Neural cell (in vitro differentiated cells): ENCODE measurements around the gene PLIN1. TPM values are rescaled to one million over a fixed set of nuclear protein-coding genes. Genes with fewer than 3 reads are reported as not detected.
"Not testable (repeated sequence)": the region's sequence is repeated elsewhere in the genome, so short reads cannot be mapped to it uniquely, and the experiment has no call there.

Source experiments
- H2AFZ ChIP-seq: fragments of 200-600, 300-800 bp; sonication (generic), shearing (Covaris generic); 2 replicates; pipeline ENCODE4 v1.6.0; 2014; ENCODE audit warnings: low read depth, mild to moderate bottlenecking, antibody characterized with exemption, low read length, moderate library complexity
- H3F3A ChIP-seq: fragments of 200-600 bp; shearing (Covaris generic); 2 replicates; pipeline ENCODE4 v1.6.1; 2016; ENCODE audit warnings: mild to moderate bottlenecking, moderate library complexity, mixed read lengths, antibody characterized with exemption, low read length; ENCODE audit not compliant: insufficient read depth, poor library complexity, severe bottlenecking
- H3K27ac ChIP-seq: fragments of 200-600, 300-800 bp; sonication (generic), shearing (Covaris generic); 2 replicates; pipeline ENCODE4 v1.5.1; 2014; ENCODE audit warnings: mild to moderate bottlenecking, low read length, moderate library complexity
- H3K27me3 ChIP-seq: fragments of 300-800, 200-600 bp; sonication (generic), shearing (Covaris generic); 2 replicates; pipeline ENCODE4 v1.6.0; 2014; ENCODE audit warnings: mild to moderate bottlenecking, low read depth, low read length, moderate library complexity; ENCODE audit not compliant: insufficient read depth
- H3K36me3 ChIP-seq: fragments of 300-800, 200-600 bp; sonication (generic), shearing (Covaris generic); 2 replicates; pipeline ENCODE4 v1.5.1; 2014; ENCODE audit warnings: mild to moderate bottlenecking, antibody characterized with exemption, low read length, moderate library complexity; ENCODE audit not compliant: insufficient read depth
- H3K4me2 ChIP-seq: fragments of 300-800, 200-600 bp; sonication (generic), shearing (Covaris generic); 2 replicates; pipeline ENCODE4 v1.6.0; 2014; ENCODE audit warnings: mild to moderate bottlenecking, low read length
- H3K4me3 ChIP-seq: fragments of 300-800, 200-600 bp; sonication (generic), shearing (Covaris generic); 2 replicates; pipeline ENCODE4 v1.5.1; 2014; ENCODE audit warnings: mild to moderate bottlenecking, low read length, moderate library complexity
- H3K79me2 ChIP-seq: fragments of 200-600 bp; shearing (Covaris generic); replicated peaks from 2 replicates; pipeline ENCODE4 v1.6.0; 2014; ENCODE audit warnings: mild to moderate bottlenecking, low read length, moderate library complexity; ENCODE audit not compliant: insufficient read depth
- H3K9ac ChIP-seq: fragments of 300-800, 200-600 bp; sonication (generic), shearing (Covaris generic); 2 replicates; pipeline ENCODE4 v1.6.1; 2016; ENCODE audit warnings: mild to moderate bottlenecking, low read length, mixed read lengths
- H3K9me2 ChIP-seq: fragments of 200-600 bp; shearing (Covaris generic); 2 replicates; pipeline ENCODE4 v1.6.1; 2016; ENCODE audit warnings: mild to moderate bottlenecking, low read length, mixed read lengths; ENCODE audit not compliant: insufficient read depth
- H3K9me3 ChIP-seq: fragments of 200-600, 300-800 bp; sonication (generic), shearing (Covaris generic); 2 replicates; pipeline ENCODE4 v1.6.1; 2016; ENCODE audit warnings: mild to moderate bottlenecking, mixed run types, low read length, moderate library complexity, mixed read lengths
- H4K20me1 ChIP-seq: fragments of 200-600 bp; shearing (Covaris generic); 2 replicates; pipeline ENCODE4 v1.6.1; 2016; ENCODE audit warnings: mild to moderate bottlenecking, mixed run types; ENCODE audit not compliant: insufficient read depth
- EZH2 ChIP-seq: fragments of 200-600, 300-800 bp; shearing (Covaris generic), sonication (generic); IDR thresholded peaks from 2 replicates; pipeline ENCODE4 v1.6.1; 2014; ENCODE audit warnings: antibody characterized with exemption, low read length, borderline replicate concordance, mild to moderate bottlenecking; ENCODE audit not compliant: insufficient read depth, poor library complexity, severe bottlenecking
- MXI1 ChIP-seq: fragments of 450-650 bp; conservative IDR thresholded peaks from 2 replicates; pipeline ENCODE4 v1.6.1; 2014; ENCODE audit warnings: antibody characterized with exemption, mild to moderate bottlenecking; ENCODE audit not compliant: poor library complexity, severe bottlenecking
- POLR2AphosphoS5 ChIP-seq: IDR thresholded peaks from 2 replicates; pipeline ENCODE4 v1.6.1; 2012
- RAD21 ChIP-seq: fragments of 450-650 bp; conservative IDR thresholded peaks from 2 replicates; pipeline ENCODE4 v1.6.1; 2014; ENCODE audit warnings: antibody characterized with exemption, mild to moderate bottlenecking, moderate library complexity
- SMC3 ChIP-seq: fragments of 450-650 bp; conservative IDR thresholded peaks from 2 replicates; pipeline ENCODE4 v1.6.1; 2014; ENCODE audit warnings: antibody characterized with exemption, mild to moderate bottlenecking, moderate library complexity; ENCODE audit not compliant: poor library complexity
- TAF1 ChIP-seq: IDR thresholded peaks from 2 replicates; pipeline ENCODE4 v1.6.1; 2012; ENCODE audit warnings: low read depth
- polyA plus RNA-seq: library from polyadenylated mRNA; depleted of rRNA; stranded (reverse); fragments of >200 nt; gene quantifications from 2 replicates; pipeline ENCODE4 v1.2.3, GENCODE V29; 2014
- TF ChIP-seq, protein P1 (sequence below): IDR thresholded peaks from 2 replicates; pipeline ENCODE4 v1.6.1; 2012; ENCODE audit warnings: borderline replicate concordance

PLIN1 gene
- polyA plus RNA-seq, 1 donor from 2014 or later: not detected

DNA sequence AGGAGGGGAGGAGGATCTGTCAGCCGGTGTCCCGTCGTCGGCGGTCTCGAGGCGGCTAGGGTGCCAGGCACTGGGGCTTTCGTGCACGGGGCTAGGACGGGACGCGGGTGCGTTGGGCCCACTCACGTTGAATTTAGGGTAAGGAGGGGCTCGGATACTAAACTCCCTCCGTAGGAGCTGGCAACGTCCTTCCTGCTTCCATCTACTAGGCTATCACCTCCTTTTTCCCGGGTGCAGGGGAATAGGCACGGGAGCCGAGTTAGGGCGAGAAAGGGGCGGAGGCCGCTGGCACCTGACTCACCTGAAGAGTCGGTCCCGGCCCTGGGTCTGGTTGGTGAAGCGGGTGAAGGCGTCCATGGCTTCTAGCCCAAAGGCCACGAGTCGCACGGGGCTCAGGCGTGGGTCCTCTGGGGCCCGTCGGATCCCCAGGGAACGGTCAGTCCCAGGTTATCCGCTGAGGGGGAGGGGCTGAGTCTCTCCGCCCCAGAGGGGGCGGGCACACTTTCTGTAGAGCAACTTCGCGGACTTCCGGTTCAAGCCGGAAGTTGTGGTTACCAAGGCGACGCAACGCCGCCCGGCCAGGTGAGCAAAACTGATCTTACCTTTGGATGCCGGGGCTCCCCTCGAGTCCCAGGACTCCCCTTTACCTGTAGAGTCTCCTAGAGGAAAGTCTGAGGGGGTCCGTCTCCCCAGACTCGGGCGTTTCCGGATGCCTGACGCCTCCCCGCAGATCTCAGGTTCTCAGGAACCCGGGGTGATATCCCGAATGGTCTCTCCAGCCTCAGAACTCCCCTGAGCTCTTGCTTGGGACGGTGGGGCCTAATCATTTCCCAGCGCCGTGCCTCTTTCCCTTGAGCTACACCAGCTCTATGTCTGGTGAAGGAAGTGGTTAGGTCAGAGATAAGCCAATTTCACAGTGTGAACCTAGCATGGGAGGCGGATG lies 11.4 kb upstream of the PLIN1 start, which contains the start of the genes PEX11A and WDR93:
TSS of gene PEX11A (minus strand) at position 479 of the 943 bp plus-strand sequence. CDS start at position 357, 122 bp downstream.
TSS of gene WDR93 (plus strand) at position 536 of the 943 bp plus-strand sequence. CDS start 10,936 bp downstream, outside the sequence.
- TF ChIP-seq TAF1 (peak; percentile 54), SMC3 (no peak), POLR2AphosphoS5 (peak; percentile 33), EZH2 (no peak), MXI1 (peak; percentile 71)
- TF ChIP-seq, protein P1, sequence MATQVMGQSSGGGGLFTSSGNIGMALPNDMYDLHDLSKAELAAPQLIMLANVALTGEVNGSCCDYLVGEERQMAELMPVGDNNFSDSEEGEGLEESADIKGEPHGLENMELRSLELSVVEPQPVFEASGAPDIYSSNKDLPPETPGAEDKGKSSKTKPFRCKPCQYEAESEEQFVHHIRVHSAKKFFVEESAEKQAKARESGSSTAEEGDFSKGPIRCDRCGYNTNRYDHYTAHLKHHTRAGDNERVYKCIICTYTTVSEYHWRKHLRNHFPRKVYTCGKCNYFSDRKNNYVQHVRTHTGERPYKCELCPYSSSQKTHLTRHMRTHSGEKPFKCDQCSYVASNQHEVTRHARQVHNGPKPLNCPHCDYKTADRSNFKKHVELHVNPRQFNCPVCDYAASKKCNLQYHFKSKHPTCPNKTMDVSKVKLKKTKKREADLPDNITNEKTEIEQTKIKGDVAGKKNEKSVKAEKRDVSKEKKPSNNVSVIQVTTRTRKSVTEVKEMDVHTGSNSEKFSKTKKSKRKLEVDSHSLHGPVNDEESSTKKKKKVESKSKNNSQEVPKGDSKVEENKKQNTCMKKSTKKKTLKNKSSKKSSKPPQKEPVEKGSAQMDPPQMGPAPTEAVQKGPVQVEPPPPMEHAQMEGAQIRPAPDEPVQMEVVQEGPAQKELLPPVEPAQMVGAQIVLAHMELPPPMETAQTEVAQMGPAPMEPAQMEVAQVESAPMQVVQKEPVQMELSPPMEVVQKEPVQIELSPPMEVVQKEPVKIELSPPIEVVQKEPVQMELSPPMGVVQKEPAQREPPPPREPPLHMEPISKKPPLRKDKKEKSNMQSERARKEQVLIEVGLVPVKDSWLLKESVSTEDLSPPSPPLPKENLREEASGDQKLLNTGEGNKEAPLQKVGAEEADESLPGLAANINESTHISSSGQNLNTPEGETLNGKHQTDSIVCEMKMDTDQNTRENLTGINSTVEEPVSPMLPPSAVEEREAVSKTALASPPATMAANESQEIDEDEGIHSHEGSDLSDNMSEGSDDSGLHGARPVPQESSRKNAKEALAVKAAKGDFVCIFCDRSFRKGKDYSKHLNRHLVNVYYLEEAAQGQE: peak; percentile 22
- H3K9me3 ChIP-seq: no peaks in the 10 kb centered on the region
- peak within 1 kb of the TSS; percentile 63 for H3K9ac ChIP-seq
- no peaks in the 10 kb centered on the region for H3K9me2 ChIP-seq
- no peak within 1 kb of the TSS for H3K27ac ChIP-seq
- H3K36me3 ChIP-seq: no peaks in the 10 kb centered on the region
- H2AFZ ChIP-seq: peak within 1 kb of the TSS; percentile 94
- H4K20me1 ChIP-seq: no peaks in the 10 kb centered on the region
- peak within 1 kb of the TSS; percentile 92 for H3K4me3 ChIP-seq
- H3F3A ChIP-seq: no peaks in the 10 kb centered on the region
- peak within 1 kb of the TSS; percentile 80 for H3K4me2 ChIP-seq
- no peaks in the 10 kb centered on the region for H3K79me2 ChIP-seq
- H3K27me3 ChIP-seq: no peaks in the 10 kb centered on the region

DNA sequence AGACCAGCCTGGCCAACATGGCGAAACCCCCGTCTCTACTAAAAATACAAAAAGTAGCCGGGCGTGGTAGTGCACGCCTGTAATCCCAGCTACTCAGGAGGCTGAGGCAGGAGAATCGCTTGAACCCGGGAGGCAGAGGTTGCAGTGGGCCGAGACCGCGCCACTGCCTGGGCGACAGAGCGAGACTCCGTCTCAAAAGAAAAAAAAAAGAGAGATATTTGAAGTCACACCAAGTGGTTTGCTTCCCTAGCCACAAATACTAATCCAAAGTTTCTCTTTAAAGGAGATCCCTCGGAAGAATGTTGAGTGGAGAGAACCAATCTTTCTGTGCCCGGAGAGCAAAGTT lies 10.7 kb upstream of the PLIN1 start:
- not testable (repeated sequence) for H3K27ac ChIP-seq, H3K79me2 ChIP-seq, H3F3A ChIP-seq, H4K20me1 ChIP-seq, H3K9me2 ChIP-seq, H3K9me3 ChIP-seq, H3K36me3 ChIP-seq, H3K27me3 ChIP-seq
- H3K4me3 ChIP-seq: peak overlapping the region; percentile 92
- peak overlapping the region; percentile 68 for H3K4me2 ChIP-seq
- H2AFZ ChIP-seq: peak overlapping the region; percentile 94
- H3K9ac ChIP-seq: peak overlapping the region; percentile 63

DNA sequence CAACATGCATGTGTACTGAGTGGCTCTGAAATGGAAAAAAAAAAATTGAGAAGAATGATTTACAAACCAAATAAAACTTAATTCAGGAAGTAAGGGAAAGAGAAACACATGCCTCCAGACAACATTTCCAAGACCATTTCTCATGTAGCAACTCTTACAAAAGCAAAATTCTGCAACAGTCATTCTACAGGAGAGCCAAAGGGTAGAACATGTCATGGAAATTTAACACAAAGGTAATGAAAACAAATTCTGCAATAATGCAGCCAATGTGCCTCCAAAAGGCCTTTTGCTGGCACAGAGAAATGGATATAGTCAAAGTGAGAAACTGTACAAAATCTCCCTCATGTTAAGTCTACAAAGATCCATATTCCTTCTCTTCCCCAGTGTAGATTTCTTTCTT lies 7.4 kb upstream of the PLIN1 start:
- no peak overlapping the region for H3K27ac ChIP-seq
- H3K9ac ChIP-seq: no peak overlapping the region
- H3K36me3 ChIP-seq: no peaks in the 10 kb centered on the region
- H3K27me3 ChIP-seq: no peaks in the 10 kb centered on the region
- H3K4me2 ChIP-seq: no peak overlapping the region
- H3K9me3 ChIP-seq: no peaks in the 10 kb centered on the region
- TF ChIP-seq RAD21: no peak
- no peaks in the 10 kb centered on the region for H3F3A ChIP-seq
- H3K9me2 ChIP-seq: no peaks in the 10 kb centered on the region
- no peak overlapping the region for H3K4me3 ChIP-seq
- H4K20me1 ChIP-seq: no peaks in the 10 kb centered on the region
- no peak overlapping the region for H2AFZ ChIP-seq
- no peaks in the 10 kb centered on the region for H3K79me2 ChIP-seq
